GDM1 (cell line): ENCODE results near the gene CRYBG2.

Experiments used
- DNase-seq: peaks from one replicate; lab custom pipeline; 2025; lab: John Stamatoyannopoulos, UW

CRYBG2 gene

GRCh38 chr1:26368486-26368885, 14.6 kb upstream of the CRYBG2 start:
- no peak for DNase-seq

- no peak for DNase-seq
These were observed 14.1 kb upstream of the CRYBG2 start for GRCh38 chr1:26368006-26368405.

GRCh38 chr1:26367441-26367840, 13.5 kb upstream of the CRYBG2 start:
- no peak for DNase-seq

- DNase-seq = no peak
These were observed 11.0 kb upstream of the CRYBG2 start for GRCh38 chr1:26364956-26365355.

GRCh38 chr1:26363549-26364448, 9.9 kb upstream of the CRYBG2 start:
- peak; percentile 84 for DNase-seq

- DNase-seq = no peak
These were observed 8.4 kb upstream of the CRYBG2 start for GRCh38 chr1:26362331-26362730.

GRCh38 chr1:26361605-26362122, 7.7 kb upstream of the CRYBG2 start:
- DNase-seq = no peak

GRCh38 chr1:26360807-26361604, 7.1 kb upstream of the CRYBG2 start:
- no peak for DNase-seq

- no peak for DNase-seq
These were observed 6.3 kb upstream of the CRYBG2 start for GRCh38 chr1:26359981-26360806.

GRCh38 chr1:26358411-26359384, 4.8 kb upstream of the CRYBG2 start:
- no peak for DNase-seq

GRCh38 chr1:26357121-26357602, 3.2 kb upstream of the CRYBG2 start:
- no peak for DNase-seq

GRCh38 chr1:26356106-26356505, 2.2 kb upstream of the CRYBG2 start:
- DNase-seq = no peak

GRCh38 chr1:26354972-26355371, 1.0 kb upstream of the CRYBG2 start:
- DNase-seq = no peak

- no peak for DNase-seq
These were observed 595 bp downstream of the CRYBG2 start for GRCh38 chr1:26353210-26353859.

GRCh38 chr1:26352338-26352679, 1.6 kb downstream of the CRYBG2 start:
- DNase-seq = no peak

- no peak for DNase-seq
These were observed 2.2 kb downstream of the CRYBG2 start for GRCh38 chr1:26351590-26352337.

- DNase-seq = no peak
These were observed 3.0 kb downstream of the CRYBG2 start for GRCh38 chr1:26350701-26351589.

GRCh38 chr1:26350343-26350700, 3.6 kb downstream of the CRYBG2 start:
- DNase-seq = no peak

GRCh38 chr1:26349877-26350244, 4.1 kb downstream of the CRYBG2 start:
- no peak for DNase-seq
